ENCODE data around the gene GSX1. TPM values are rescaled to one million over a fixed set of nuclear protein-coding genes. Genes with fewer than 3 reads are reported as not detected.
"Not testable (repeated sequence)": the region's sequence is repeated elsewhere in the genome, so short reads cannot be mapped to it uniquely, and the experiment has no call there.

The GSX1 gene
- not detected for total RNA-seq

- ATAC-seq (peak; percentile 36 to 83), DNase-seq (ENCODE audit: low spot score in 2 of 2) (peak in 1 of 2 donors; percentile 60)
- H3K27ac Mint-ChIP-seq: peak within 1 kb of the TSS in 1 of 2 donors; percentile 29
- peaks cover 18 to 34% of the 10 kb centered on the region in 2 donors for H3K36me3 Mint-ChIP-seq
- H3K9me3 Mint-ChIP-seq: no peaks in the 10 kb centered on the region
Measured at GRCh38 chr13:27792393-27793218, at the start of gene GSX1. TSS of gene GSX1 (plus strand) at chr13:27792483. CDS start at chr13:27792691, 208 bp downstream.

GRCh38 chr13:27744801-27745200, 47.5 kb upstream of the GSX1 start:
- peak overlapping the region in 1 of 2 donors; percentile 60 for H3K27ac Mint-ChIP-seq
- ATAC-seq (no peak), DNase-seq (ENCODE audit: low spot score in 2 of 2) (no peak)
- H3K36me3 Mint-ChIP-seq: no peaks in the 10 kb centered on the region
- peaks cover 0 to 4% of the 10 kb centered on the region in 2 donors for H3K9me3 Mint-ChIP-seq

GRCh38 chr13:27745301-27745700, 47.0 kb upstream of the GSX1 start:
- no peaks in the 10 kb centered on the region for H3K36me3 Mint-ChIP-seq
- ATAC-seq (no peak), DNase-seq (ENCODE audit: low spot score in 2 of 2) (no peak)
- H3K27ac Mint-ChIP-seq: no peak overlapping the region
- peaks cover 0 to 4% of the 10 kb centered on the region in 2 donors for H3K9me3 Mint-ChIP-seq

GRCh38 chr13:27748143-27748542, 44.1 kb upstream of the GSX1 start:
- not testable (repeated sequence) for ATAC-seq, H3K9me3 Mint-ChIP-seq

GRCh38 chr13:27751953-27752532, 40.2 kb upstream of the GSX1 start:
- no peak overlapping the region for H3K27ac Mint-ChIP-seq
- peaks cover 10 to 12% of the 10 kb centered on the region in 2 donors for H3K9me3 Mint-ChIP-seq
- DNase-seq (ENCODE audit: low spot score in 2 of 2): no peak
- no peak for ATAC-seq
- peaks cover 0 to 14% of the 10 kb centered on the region in 2 donors for H3K36me3 Mint-ChIP-seq

More at GRCh38 chr13:27748143-27748542, 44.1 kb upstream of the GSX1 start:
- H3K36me3 Mint-ChIP-seq; DNase-seq (ENCODE audit: low spot score in 2 of 2); H3K27ac Mint-ChIP-seq: not testable (repeated sequence)

- Mint-ChIP-seq H3K36me3 (no peaks in the 10 kb centered on the region), H3K27ac (no peak overlapping the region), H3K9me3 (no peaks in the 10 kb centered on the region)
- ATAC-seq (no peak), DNase-seq (ENCODE audit: low spot score in 2 of 2) (no peak)
Measured at GRCh38 chr13:27765650-27766049, 26.6 kb upstream of the GSX1 start.

DNA sequence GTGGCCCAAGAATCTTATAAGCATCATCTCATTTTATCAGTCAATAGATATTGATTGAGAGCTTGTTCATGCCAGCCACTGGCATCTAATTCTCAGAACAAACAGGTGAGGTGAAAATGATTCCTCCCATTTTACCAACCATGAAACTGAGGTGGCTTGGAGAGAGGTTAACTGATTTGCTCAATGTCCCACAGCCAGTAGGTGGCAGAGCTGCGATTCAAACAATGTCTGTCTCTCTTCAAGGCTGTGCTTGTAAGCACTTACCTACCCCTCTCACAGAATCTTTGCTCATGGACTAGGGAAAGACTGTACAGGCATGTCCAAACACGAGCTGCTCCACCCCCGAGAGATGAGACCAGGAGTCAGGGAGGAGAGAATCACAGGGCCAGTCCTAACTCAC, 21.5 kb upstream of the GSX1 start:
- Mint-ChIP-seq H3K9me3 (no peaks in the 10 kb centered on the region), H3K36me3 (no peaks in the 10 kb centered on the region), H3K27ac (no peak overlapping the region)
- DNase-seq (ENCODE audit: low spot score in 2 of 2) (peak in 1 of 2 donors; percentile 11), ATAC-seq (peak in 1 of 2 donors; percentile 58)

DNA sequence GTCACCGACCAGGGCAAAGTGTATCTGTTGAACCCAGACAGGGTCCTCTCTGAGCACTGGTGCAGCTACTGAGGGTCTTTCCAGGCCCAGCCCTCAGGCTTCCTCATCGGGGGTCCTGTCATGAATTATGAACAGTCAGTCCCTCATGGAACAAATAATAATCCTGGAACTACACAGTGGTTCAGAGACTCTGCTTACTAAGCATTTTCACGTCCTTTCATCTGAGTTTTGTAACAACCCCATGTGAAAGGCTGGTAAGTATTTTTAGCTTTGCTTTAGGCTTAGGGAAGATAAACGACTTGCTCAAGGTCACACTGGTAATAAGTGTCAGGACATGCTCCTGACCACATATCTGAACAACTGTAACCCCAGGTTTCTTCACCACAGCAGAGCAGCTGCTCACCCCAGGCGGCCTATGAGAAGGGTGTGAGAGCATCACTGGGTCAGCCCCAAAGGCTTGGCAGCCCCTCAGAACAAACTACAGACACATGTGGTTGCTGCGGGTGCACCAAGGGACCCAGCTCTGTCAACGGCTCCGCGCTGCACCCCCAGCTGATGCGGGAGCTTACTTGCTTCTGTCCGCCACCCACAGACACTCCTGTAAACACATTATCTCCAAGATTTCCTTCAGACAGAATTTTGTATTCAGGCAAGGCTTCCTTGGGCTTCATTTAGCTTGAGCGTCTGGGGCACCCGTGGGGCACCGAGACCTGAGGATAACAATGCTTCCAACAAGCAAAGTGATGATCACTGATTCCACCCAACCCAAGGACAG, 19.4 kb upstream of the GSX1 start:
- no peak for ATAC-seq
- Mint-ChIP-seq H3K27ac (no peak overlapping the region), H3K9me3 (no peaks in the 10 kb centered on the region), H3K36me3 (no peaks in the 10 kb centered on the region)
- no peak for DNase-seq (ENCODE audit: low spot score in 2 of 2)

DNA sequence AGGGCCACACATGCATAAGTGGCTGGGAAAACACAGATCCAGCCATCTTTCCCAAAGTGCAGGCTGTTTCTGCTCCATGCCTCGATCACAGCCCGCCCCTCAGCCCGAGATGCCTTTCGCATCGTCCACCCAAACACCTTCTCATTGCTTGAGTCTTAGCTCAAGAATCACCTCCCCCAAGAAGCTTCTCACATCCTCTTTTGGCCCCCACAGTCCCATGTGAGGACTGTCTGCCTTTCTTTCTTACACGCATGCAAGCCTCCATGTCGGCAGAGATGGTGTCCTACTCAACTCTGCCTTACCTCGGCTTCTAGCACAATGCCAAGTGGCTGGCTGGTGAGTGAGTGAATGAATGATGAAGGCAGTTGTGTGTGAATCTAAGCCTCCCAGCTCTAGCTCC, 18.1 kb upstream of the GSX1 start:
- Mint-ChIP-seq H3K36me3 (no peaks in the 10 kb centered on the region), H3K9me3 (no peaks in the 10 kb centered on the region), H3K27ac (no peak overlapping the region)
- DNase-seq (ENCODE audit: low spot score in 2 of 2) (no peak), ATAC-seq (no peak)

DNA sequence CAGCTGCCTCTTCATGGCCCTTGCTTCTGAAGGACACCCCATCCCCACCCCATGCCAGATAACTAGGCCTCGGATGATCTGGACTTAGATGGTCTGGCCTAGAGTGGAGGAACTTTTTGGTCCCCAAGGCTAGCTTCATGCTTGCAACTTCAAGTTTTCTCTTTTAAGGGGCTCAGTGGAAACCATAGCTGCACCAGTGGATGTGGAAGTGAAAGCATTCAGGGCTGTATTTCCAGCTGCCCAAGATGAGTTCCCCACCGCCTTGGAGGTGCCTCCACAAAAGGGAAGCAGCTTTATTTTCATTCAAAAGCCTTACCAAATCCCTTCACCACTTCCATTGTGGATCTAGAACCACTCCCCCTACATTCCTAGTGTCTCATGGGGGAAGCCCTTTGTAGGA, 17.6 kb upstream of the GSX1 start:
- no peak for ATAC-seq
- no peak for DNase-seq (ENCODE audit: low spot score in 2 of 2)
- Mint-ChIP-seq H3K36me3 (no peaks in the 10 kb centered on the region), H3K27ac (no peak overlapping the region), H3K9me3 (no peaks in the 10 kb centered on the region)

DNA sequence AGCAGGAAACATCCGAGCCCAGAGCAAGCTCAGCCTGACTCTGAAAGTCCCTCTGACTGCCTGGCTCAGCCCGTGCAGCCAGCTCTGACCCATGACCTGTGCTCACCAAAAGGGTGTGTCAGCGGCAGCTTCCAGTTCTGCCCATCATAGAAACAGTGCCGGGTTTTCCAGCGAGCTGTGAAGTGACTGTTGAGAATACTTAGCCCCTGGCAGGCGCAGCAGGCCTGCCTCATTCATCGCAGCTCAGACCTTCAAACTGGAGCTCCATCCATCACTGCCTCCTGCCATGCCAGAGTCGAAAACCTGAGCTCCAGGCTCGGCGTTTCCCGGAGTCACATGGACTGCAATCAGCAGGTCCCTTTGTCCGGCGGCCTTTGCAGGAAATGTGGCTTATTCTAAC, 16.3 kb upstream of the GSX1 start:
- no peak for ATAC-seq
- no peak for DNase-seq (ENCODE audit: low spot score in 2 of 2)
- Mint-ChIP-seq H3K27ac (no peak overlapping the region), H3K36me3 (no peaks in the 10 kb centered on the region), H3K9me3 (no peaks in the 10 kb centered on the region)

- Mint-ChIP-seq H3K36me3 (no peaks in the 10 kb centered on the region), H3K9me3 (no peaks in the 10 kb centered on the region), H3K27ac (no peak overlapping the region)
- DNase-seq (ENCODE audit: low spot score in 2 of 2) (no peak), ATAC-seq (no peak)
Measured at GRCh38 chr13:27782151-27782550, 10.1 kb upstream of the GSX1 start.

- Mint-ChIP-seq H3K36me3 (no peaks in the 10 kb centered on the region), H3K27ac (no peak overlapping the region), H3K9me3 (no peaks in the 10 kb centered on the region)
- ATAC-seq (no peak), DNase-seq (ENCODE audit: low spot score in 2 of 2) (no peak)
Measured at GRCh38 chr13:27783111-27783510, 9.2 kb upstream of the GSX1 start.

- no peak overlapping the region for H3K27ac Mint-ChIP-seq
- no peak for DNase-seq (ENCODE audit: low spot score in 2 of 2)
- H3K9me3 Mint-ChIP-seq: no peaks in the 10 kb centered on the region
- peaks cover 18 to 30% of the 10 kb centered on the region in 2 donors for H3K36me3 Mint-ChIP-seq
- no peak for ATAC-seq
Measured at GRCh38 chr13:27788271-27788670, 4.0 kb upstream of the GSX1 start.

DNA sequence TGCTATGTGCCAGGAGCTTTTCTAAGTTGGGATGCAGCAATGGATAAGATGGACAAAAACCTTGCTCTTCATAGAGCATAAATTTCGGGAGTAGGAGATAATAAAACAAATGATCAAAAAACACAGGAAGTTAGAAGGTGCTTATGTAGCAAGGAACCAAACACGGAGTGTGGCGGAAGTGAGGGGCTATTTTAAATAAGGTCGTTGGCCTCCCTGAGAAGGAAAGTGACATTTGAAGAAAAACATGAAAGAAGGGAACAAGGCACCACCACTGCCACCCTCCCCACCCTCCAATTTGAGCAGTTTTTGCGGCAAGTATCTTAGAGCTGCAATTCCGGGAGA, 3.2 kb upstream of the GSX1 start:
- Mint-ChIP-seq H3K9me3 (no peaks in the 10 kb centered on the region), H3K27ac (no peak overlapping the region), H3K36me3 (peaks cover 18 to 30% of the 10 kb centered on the region in 2 donors)
- ATAC-seq: no peak
- no peak for DNase-seq (ENCODE audit: low spot score in 2 of 2)

- Mint-ChIP-seq H3K9me3 (no peaks in the 10 kb centered on the region), H3K36me3 (peaks cover 18 to 30% of the 10 kb centered on the region in 2 donors), H3K27ac (no peak overlapping the region)
- DNase-seq (ENCODE audit: low spot score in 2 of 2): no peak
- peak in 1 of 2 donors; percentile 16 for ATAC-seq
Measured at GRCh38 chr13:27789495-27790303, 2.6 kb upstream of the GSX1 start.
